ENCODE results near the gene MOB1B.
"Not testable (repeated sequence)": the region's sequence is repeated elsewhere in the genome, so short reads cannot be mapped to it uniquely, and the experiment has no call there.

Gene MOB1B

GRCh38 chr4:70901984-70902576, at the start of gene MOB1B:
Gene MOB1B, plus strand, starts transcription at chr4:70902369. Its CDS starts 168 bp downstream, at chr4:70902537.
- peak; percentile 67 to 68 for DNase-seq (ENCODE audit: low read depth in 2 of 2, low spot score in 1 of 2)

GRCh38 chr4:70855464-70855863, 46.7 kb upstream of the MOB1B start:
- no peak for DNase-seq (ENCODE audit: low read depth in 2 of 2, low spot score in 1 of 2)

GRCh38 chr4:70858454-70858853, 43.7 kb upstream of the MOB1B start:
- DNase-seq (ENCODE audit: low read depth in 2 of 2, low spot score in 1 of 2), result no peak

GRCh38 chr4:70859066-70859465, 43.1 kb upstream of the MOB1B start:
- no peak for DNase-seq (ENCODE audit: low read depth in 2 of 2, low spot score in 1 of 2)

GRCh38 chr4:70863099-70863790, 38.9 kb upstream of the MOB1B start:
- DNase-seq (ENCODE audit: low read depth in 2 of 2, low spot score in 1 of 2), result no peak

GRCh38 chr4:70868778-70869177, 33.4 kb upstream of the MOB1B start:
- no peak for DNase-seq (ENCODE audit: low read depth in 2 of 2, low spot score in 1 of 2)

GRCh38 chr4:70873216-70873615, 29.0 kb upstream of the MOB1B start:
- DNase-seq (ENCODE audit: low read depth in 2 of 2, low spot score in 1 of 2), result no peak

GRCh38 chr4:70874268-70875156, 27.7 kb upstream of the MOB1B start:
- no peak for DNase-seq (ENCODE audit: low read depth in 2 of 2, low spot score in 1 of 2)

- DNase-seq (ENCODE audit: low read depth in 2 of 2, low spot score in 1 of 2), result no peak
Measured at GRCh38 chr4:70877556-70877955, 24.6 kb upstream of the MOB1B start.

GRCh38 chr4:70880739-70881138, 21.4 kb upstream of the MOB1B start:
- no peak for DNase-seq (ENCODE audit: low read depth in 2 of 2, low spot score in 1 of 2)

- DNase-seq (ENCODE audit: low read depth in 2 of 2, low spot score in 1 of 2), result no peak
Measured at GRCh38 chr4:70885174-70885573, 17.0 kb upstream of the MOB1B start.

- no peak for DNase-seq (ENCODE audit: low read depth in 2 of 2, low spot score in 1 of 2)
Measured at GRCh38 chr4:70892086-70892769, 9.9 kb upstream of the MOB1B start.

GRCh38 chr4:70893790-70894189, 8.4 kb upstream of the MOB1B start:
- no peak for DNase-seq (ENCODE audit: low read depth in 2 of 2, low spot score in 1 of 2)

GRCh38 chr4:70895405-70895804, 6.8 kb upstream of the MOB1B start:
- DNase-seq (ENCODE audit: low read depth in 2 of 2, low spot score in 1 of 2), result no peak

- no peak for DNase-seq (ENCODE audit: low read depth in 2 of 2, low spot score in 1 of 2)
Measured at GRCh38 chr4:70895811-70896491, 6.2 kb upstream of the MOB1B start.

GRCh38 chr4:70898581-70898980, 3.6 kb upstream of the MOB1B start:
- not testable (repeated sequence) for DNase-seq (ENCODE audit: low read depth in 2 of 2, low spot score in 1 of 2)

- no peak for DNase-seq (ENCODE audit: low read depth in 2 of 2, low spot score in 1 of 2)
Measured at GRCh38 chr4:70901607-70901983, 574 bp upstream of the MOB1B start.

GRCh38 chr4:70902577-70903290, 565 bp downstream of the MOB1B start:
- DNase-seq (ENCODE audit: low read depth in 2 of 2, low spot score in 1 of 2), result no peak

- DNase-seq (ENCODE audit: low read depth in 2 of 2, low spot score in 1 of 2), result no peak
Measured at GRCh38 chr4:70903291-70903603, 1.1 kb downstream of the MOB1B start.

- no peak for DNase-seq (ENCODE audit: low read depth in 2 of 2, low spot score in 1 of 2)
Measured at GRCh38 chr4:70908993-70909556, 6.9 kb downstream of the MOB1B start.

Measured in stimulated activated CD8-positive, alpha-beta memory T cell treated with anti-CD3 and anti-CD28 coated beads, Interleukin-4, amount 100 ng/mL, for 1 hour (primary cell).